LoVo (cell line): ENCODE results near the gene HSPB9.

Source experiments
- DNase-seq: peaks from one replicate; pipeline ENCODE4 v3.0.0-alpha.2; 2016; ENCODE audit warnings: low spot score

HSPB9 gene

DNA sequence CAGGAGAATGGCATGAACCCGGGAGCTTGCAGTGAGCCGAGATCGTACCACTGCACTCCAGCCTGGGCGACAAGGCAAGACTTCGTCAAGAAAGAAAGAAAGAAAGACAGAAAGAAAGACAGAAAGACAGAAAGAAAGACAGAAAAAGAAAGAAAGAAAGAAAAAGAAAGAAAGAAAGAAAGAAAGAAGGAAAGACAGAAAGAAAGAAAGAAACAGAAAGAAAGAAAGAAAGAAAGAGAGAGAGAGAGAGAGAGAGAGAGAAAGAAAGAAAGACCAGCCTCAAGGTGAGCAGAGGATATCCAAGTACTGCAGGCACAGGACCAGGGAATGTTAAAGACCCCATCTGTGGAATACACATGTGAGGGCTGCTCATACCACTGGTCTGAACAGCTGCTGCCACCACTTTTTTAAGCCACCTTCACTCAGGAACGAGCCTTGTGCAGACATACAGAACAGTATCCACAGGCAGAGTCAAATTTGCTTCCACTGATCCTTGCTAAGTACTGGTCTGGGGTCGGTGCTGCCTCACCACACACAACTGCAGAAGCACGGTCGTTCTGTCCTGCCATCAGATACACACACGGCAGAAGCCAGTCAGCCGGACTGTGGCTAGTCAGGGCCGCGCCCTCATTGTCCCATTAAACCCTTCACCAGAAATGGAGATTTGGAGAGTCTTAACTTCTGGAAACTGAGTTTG, 24.5 kb downstream of the HSPB9 start:
- DNase-seq: no peak

DNA sequence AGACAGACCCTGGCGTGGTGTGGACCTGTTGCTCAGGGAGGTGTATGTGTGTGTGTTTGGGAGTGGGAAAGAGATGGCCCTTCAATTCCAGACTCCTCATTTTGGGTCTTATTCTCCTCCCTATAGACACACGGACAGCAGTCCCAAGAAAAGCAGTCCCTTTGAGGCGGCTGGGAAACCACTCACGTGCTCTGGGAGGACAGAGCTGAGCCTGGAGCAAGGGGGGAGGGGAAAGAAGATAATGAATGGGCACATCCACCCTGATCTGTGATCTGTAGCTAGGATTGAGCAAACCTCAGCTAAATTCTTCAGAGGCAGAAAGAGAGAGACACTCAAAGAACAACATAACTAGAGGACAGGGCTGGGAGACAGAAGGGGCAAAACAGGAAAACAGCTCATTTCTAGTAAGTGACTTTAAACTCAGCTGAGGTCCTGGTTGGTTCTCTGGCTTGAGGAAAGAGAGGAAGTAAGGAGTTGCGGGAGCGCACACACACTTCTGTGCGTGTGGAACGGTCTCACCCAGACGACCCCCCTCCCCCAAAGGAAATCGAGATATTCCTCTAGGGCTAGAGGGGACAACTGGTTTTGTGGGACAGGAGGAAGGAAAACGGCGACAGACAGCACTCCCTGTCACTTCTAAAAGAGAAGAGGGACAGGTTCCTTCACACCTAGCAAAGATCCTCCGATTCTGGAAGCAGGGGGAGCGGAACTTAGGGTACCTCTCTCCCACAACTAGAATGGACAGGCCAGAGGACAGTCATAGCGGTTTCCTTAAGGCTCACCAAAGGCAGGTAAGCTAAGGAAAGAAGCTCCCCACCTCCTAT, 31.5 kb downstream of the HSPB9 start:
- peak; percentile 13 for DNase-seq

DNA sequence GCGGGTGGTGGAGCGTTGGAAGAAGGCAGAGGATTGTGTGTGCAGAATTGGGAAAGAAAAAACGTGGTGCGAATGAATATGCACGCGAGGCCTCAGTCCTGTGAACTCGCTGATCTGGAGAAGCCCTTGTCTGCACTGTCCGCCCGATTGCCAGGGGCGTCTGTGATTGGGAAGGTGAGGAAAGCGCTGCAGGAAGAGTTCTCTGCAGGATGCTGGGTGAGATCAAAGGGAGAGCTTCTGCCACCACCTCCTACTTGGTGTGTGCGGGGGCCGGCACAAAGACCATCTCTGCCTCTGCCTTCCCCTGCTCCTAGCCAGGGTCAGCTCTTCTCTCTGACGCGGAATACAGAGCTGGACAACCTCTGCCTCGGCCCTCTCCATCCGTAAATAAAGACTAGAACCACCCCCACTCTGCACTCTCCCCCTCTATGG, 33.0 kb downstream of the HSPB9 start:
- no peak for DNase-seq

DNA sequence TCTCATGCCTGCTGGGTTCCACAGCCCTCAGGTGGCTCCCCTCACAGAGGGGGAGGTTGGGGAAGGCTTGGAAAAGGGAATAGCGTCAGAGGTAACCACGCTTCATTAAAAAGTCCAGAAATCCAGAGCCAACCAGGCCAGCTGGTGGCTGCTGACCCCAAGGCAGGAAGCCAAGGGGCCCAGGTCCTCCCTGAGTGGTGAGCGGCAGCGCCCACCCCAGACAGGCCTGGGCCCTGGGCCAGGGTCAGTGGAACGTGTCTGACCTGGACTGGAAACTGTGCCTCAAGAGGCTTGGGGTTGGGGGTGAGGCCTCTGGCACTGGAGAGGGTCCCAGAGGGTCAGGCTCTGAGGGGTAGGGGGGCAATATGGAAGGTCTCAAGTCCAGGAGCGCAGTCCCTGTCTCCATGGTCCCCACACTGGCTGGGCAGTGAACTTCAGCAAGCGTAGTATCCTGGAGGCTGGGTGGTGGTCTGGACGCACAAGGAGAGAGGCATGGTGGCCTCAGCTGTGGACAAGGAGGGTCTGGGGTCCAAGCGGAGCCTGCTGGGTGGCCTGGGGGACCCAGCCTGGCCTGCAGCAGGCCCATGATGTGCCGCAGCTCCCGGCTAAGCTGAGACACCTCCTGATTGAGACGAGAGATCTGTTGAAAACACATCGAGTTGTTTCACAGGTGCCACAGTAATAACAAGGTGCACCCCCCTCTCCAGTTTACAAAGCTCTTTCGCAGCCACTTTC, 37.4 kb downstream of the HSPB9 start:
- DNase-seq: no peak

DNA sequence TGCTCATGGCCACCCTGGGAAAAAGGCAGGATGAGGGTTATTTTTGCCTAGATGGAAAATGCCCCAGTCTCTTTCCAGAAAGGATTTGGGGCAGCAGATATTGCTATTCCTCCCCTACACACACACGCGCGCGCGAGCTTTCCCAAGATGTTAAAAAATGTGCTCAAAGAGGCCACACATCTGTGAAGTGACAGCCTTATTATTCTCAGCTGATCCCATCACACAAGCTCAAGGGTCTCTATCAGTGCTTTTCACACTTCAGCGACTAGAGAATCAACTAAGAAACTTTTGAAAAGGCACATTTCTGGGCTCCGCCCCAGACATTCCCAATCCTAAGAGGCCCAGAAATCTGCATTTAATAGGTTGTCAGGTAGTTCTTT, 37.9 kb downstream of the HSPB9 start:
- no peak for DNase-seq

DNA sequence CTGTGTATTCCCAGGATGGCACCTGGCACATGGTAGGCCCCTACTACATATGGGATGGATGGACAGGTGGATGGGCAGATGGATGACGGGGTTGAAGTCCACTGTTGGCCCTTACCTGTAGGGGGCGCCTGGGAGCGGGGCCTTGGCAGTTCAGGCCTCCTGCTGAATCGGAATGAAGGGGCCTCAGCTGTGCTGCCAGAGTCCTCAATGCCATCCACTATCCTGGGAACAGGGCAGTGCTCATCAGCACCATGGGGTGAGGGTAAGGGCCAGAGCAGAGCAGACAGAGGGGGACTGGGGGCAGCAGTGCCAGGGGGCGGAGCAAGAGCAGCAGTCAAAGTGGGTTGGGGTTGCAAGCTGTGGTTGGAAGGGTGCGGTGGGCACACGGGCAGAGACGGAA, 40.5 kb downstream of the HSPB9 start:
- no peak for DNase-seq

DNA sequence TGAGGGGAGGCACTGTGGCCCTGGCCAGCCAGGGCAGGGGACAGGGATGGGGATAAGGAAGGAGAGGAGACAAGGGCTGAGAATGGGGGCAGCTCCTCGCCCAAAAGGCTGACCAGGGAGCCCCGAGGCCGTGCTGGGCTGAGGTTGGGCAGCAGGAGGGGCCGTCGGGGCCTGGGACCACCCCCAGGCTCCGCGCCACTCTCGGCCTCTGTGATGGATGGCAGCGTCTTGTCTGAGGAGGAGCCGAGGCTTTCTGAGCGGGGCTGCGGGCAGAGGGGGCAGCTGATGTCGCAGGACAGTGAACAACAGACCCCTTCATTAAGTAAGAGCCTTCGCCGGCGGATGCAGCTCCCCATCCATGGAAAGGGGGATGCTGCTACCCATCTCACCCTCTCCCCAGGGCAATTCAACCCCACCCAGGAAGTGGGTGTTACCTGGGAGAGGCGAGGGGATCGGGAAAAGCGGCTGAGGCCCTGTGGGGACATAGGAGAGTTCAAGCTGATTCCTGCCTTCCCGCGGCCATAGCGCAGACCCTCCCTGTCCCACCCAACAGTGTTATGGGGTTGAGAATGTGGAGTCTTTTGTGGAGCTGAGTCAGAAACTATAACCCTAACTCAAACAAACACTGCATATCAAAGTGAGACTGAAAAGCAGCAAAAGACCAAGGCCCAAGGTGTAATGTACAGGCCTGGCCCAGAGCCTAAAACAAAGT, 41.2 kb downstream of the HSPB9 start:
- no peak for DNase-seq

DNA sequence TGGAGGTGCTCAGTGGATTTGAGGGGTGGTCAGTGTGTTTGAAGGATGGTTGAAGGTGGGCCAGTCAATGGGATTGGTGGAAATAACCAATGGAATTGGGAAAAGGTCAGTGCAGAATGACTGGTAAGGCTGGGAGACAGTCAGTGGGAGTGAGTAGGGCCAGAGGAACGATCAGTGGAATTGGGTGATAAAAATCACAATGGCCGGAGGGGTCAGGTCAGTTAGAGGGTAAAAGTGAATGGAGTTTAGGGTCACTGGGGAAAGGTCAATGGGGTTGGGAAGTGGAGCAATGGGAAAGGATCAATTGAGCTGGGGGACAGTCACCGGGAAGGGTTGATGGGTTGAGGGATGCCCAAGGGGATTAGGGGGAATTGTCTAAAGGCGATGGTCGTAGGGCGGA, 43.1 kb downstream of the HSPB9 start:
- no peak for DNase-seq

DNA sequence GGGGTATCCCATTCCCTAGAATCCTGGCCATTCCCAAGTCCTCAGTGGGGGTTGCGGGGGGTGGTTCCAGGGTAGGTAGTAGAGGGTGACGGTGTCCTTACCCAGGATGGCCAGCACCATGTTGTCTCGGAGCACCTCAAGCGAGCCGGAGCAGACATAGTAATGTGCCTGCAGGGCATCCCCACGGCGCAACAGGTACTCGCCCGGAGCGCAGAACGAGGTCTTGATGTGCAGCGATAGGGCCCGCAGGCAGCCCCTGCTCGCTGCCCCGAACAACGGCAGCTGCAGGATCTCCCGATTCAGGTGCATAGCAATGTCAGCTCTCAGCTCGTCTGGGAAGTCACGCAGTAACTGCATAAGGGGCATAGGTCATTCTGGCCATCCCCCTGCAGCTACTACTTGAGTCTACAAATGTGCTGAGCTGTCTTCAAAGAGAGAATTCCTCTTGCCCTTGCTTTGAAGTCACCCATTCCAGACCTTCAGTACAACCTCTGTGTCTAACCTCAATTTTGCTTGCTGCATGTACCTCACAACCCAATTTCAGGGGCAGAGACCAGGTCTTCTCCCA, 43.7 kb downstream of the HSPB9 start:
- no peak for DNase-seq

DNA sequence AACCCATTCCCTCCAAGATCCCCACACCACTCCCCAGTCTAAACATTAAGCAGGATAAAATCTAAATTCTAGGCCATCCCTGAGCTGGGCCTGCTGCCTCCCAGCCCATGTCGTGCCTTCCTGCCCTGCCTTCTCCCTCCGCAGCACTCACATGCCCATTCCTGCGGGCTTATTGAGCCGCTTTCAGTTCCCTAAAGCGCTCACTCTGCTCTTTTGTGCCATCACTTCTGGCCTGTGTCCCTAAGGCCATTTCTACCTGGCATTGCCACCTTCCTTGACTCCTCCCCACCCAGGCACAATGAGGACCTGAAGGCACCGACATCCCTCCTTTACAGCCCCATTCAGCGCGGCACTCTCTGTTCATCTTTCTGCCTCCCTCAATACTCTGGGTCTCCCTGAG, 45.2 kb downstream of the HSPB9 start:
- DNase-seq: no peak

DNA sequence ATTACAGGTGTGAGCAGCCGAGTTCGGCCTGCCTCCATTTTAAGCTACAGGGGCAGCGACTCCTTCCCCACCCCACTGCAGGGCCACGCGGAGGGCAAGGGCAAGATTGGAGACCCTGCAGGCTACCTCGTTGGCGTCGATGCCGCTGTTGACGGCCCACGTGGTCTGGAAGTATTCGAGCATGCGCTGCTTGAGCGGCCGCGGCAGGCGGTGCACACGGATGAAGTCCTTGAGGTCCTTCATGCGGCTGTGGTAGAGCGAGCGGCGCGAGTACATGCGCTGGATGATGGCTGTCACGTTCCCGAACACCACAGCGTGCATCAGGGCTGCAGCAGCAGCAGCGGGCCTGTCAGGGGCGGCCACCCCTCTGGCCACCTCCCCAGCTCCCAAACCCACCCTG, 46.7 kb downstream of the HSPB9 start:
- no peak for DNase-seq

DNA sequence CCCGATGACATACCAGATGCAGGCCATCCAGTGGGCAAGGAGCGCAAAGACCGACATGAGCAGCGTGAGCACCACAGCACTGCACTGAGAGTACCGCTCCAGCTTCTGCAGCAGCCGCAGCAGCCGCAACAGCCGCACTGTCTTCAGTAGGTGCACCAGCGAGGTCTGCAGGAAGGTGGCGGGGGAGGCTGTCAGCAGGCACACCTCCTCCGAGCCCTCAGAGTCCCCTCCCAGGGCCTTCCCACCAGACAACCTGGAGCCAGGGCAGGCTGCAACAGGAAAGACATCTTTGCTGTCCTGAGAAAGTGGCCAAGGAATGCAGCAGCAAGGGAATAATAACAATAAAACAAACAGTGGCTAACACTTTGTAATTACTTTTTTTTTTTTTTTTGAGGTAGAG, 49.2 kb downstream of the HSPB9 start:
- no peak for DNase-seq
